ENCODE data around the gene POLR2I. TPM values are rescaled to one million over a fixed set of nuclear protein-coding genes. Genes with fewer than 3 reads are reported as not detected.

POLR2I gene
- total and polyA plus RNA-seq, 9 of the 15 experiments (the other 6 are each of a cell fraction or from before 2014, with no cell fraction given): 28.0 to 283 (median 123) TPM

DNA sequence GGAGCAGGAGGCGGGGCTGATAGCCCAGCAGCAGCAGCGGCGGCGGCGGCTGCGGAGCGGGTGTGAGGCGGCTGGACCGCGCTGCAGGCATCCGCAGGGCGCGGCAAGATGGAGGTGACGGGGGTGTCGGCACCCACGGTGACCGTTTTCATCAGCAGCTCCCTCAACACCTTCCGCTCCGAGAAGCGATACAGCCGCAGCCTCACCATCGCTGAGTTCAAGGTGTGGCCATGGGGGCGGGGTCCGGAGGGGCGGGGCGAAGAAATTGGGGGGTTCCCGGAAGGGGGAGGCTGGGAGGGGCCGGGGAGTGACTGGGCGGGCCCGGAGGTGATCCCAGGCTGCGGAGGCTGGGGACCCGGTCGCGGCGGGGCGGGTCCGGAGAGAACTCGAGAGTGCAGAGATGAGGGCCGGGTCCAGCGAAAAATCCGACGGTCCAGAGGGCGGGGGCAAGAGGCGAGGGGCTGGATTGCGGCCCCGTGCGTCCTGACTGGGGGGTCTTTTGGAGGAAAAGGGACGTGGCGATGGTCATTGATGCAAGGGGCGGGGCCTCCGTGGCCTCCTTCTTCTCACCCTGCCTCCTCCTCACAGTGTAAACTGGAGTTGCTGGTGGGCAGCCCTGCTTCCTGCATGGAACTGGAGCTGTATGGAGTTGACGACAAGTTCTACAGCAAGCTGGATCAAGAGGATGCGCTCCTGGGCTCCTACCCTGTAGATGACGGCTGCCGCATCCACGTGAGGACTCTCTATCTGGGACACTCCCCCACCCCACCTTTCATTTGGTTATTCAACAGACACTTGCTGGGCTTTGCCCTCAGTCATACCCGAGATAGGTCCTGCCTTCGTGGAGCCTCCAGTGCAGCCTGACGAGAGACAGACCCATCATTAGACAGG lies 1.0 kb upstream of the POLR2I start, which contains the start of gene TBCB (continued):
- TF ChIP-seq, protein P1, sequence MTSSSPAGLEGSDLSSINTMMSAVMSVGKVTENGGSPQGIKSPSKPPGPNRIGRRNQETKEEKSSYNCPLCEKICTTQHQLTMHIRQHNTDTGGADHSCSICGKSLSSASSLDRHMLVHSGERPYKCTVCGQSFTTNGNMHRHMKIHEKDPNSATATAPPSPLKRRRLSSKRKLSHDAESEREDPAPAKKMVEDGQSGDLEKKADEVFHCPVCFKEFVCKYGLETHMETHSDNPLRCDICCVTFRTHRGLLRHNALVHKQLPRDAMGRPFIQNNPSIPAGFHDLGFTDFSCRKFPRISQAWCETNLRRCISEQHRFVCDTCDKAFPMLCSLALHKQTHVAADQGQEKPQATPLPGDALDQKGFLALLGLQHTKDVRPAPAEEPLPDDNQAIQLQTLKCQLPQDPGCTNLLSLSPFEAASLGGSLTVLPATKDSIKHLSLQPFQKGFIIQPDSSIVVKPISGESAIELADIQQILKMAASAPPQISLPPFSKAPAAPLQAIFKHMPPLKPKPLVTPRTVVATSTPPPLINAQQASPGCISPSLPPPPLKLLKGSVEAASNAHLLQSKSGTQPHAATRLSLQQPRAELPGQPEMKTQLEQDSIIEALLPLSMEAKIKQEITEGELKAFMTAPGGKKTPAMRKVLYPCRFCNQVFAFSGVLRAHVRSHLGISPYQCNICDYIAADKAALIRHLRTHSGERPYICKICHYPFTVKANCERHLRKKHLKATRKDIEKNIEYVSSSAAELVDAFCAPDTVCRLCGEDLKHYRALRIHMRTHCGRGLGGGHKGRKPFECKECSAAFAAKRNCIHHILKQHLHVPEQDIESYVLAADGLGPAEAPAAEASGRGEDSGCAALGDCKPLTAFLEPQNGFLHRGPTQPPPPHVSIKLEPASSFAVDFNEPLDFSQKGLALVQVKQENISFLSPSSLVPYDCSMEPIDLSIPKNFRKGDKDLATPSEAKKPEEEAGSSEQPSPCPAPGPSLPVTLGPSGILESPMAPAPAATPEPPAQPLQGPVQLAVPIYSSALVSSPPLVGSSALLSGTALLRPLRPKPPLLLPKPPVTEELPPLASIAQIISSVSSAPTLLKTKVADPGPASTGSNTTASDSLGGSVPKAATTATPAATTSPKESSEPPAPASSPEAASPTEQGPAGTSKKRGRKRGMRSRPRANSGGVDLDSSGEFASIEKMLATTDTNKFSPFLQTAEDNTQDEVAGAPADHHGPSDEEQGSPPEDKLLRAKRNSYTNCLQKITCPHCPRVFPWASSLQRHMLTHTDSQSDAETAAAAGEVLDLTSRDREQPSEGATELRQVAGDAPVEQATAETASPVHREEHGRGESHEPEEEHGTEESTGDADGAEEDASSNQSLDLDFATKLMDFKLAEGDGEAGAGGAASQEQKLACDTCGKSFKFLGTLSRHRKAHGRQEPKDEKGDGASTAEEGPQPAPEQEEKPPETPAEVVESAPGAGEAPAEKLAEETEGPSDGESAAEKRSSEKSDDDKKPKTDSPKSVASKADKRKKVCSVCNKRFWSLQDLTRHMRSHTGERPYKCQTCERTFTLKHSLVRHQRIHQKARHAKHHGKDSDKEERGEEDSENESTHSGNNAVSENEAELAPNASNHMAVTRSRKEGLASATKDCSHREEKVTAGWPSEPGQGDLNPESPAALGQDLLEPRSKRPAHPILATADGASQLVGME (CRISPR knock-in tag; IDR thresholded peaks at IDR 0.05): peak; percentile 52; the same call in 1 of the 2 replicates
- TF ChIP-seq ZNF668 (CRISPR knock-in tag; IDR thresholded peaks at IDR 0.05) (no peak), SAP30 (IDR thresholded peaks at IDR 0.05; ENCODE audit: borderline replicate concordance, insufficient read depth, low read depth, low read length, poor library complexity, severe bottlenecking) (no peak), ZNF589 (CRISPR knock-in tag; IDR thresholded peaks at IDR 0.05; ENCODE audit: low read depth) (0 out of 2 replicates have a peak, but pooled peaks have one; percentile 66), NEUROD1 (IDR thresholded peaks at IDR 0.05; ENCODE audit: borderline replicate concordance, low read depth, low read length, partially characterized antibody) (peak; percentile 5), ZFX (CRISPR knock-in tag; IDR thresholded peaks at IDR 0.05) (0 out of 2 replicates have a peak, but pooled peaks have one; percentile 10), POLR2A (conservative IDR thresholded peaks at IDR 0.05) (0 out of 2 replicates have a peak, but pooled peaks have one; percentile 16), ELF1 (tag; IDR thresholded peaks at IDR 0.05) (peak; percentile 73; the same call in 1 of the 2 replicates), RCOR1 (IDR thresholded peaks at IDR 0.05; ENCODE audit: borderline replicate concordance in 1 of 2, low read depth in 2 of 2, low read length in 2 of 2) (peak in 1 of 2 experiments; percentile 0; a peak in 2 of 4 replicates), NR4A1 (CRISPR knock-in tag; IDR thresholded peaks at IDR 0.05) (no peak), NR4A1 (tag; IDR thresholded peaks at IDR 0.05) (no peak), PYGO2 (tag; IDR thresholded peaks at IDR 0.05) (no peak), BHLHE40 (IDR thresholded peaks at IDR 0.05; ENCODE audit: low read length) (0 out of 2 replicates have a peak, but pooled peaks have one; percentile 7), RAD51 (IDR thresholded peaks at IDR 0.05; ENCODE audit: borderline replicate concordance, low read depth) (no peak), MCM2 (IDR thresholded peaks at IDR 0.05; ENCODE audit: low read depth) (no peak), PHF8 (IDR thresholded peaks at IDR 0.05; ENCODE audit: borderline replicate concordance, low read length) (peak; percentile 60; the same call in 1 of the 2 replicates), RB1 (IDR thresholded peaks at IDR 0.05; ENCODE audit: low read depth) (0 out of 2 replicates have a peak, but pooled peaks have one; percentile 60), SRF (CRISPR knock-in tag; IDR thresholded peaks at IDR 0.05) (0 out of 4 replicates have a peak, but pooled peaks of 1 of the 2 experiments have one; percentile 17), RBFOX2 (IDR thresholded peaks at IDR 0.05; ENCODE audit: low read depth, low read length) (peak; percentile 76), CHD1 (IDR thresholded peaks at IDR 0.05; ENCODE audit: low read length) (no peak)
- TF ChIP-seq, protein P2, sequence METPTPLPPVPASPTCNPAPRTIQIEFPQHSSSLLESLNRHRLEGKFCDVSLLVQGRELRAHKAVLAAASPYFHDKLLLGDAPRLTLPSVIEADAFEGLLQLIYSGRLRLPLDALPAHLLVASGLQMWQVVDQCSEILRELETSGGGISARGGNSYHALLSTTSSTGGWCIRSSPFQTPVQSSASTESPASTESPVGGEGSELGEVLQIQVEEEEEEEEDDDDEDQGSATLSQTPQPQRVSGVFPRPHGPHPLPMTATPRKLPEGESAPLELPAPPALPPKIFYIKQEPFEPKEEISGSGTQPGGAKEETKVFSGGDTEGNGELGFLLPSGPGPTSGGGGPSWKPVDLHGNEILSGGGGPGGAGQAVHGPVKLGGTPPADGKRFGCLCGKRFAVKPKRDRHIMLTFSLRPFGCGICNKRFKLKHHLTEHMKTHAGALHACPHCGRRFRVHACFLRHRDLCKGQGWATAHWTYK (CRISPR knock-in tag; IDR thresholded peaks at IDR 0.05): no peak

Data from K562 (cell line).